Stimulated activated CD8-positive, alpha-beta memory T cell treated with anti-CD3 and anti-CD28 coated beads, Interleukin-4, amount 100 ng/mL, for 4 hours (primary cell): ENCODE results near the gene SRRM3.
"Not testable (repeated sequence)": the region's sequence is repeated elsewhere in the genome, so short reads cannot be mapped to it uniquely, and the experiment has no call there.

Experiments
- DNase-seq, 2 donors: peaks; one replicate each; pipeline ENCODE4 v3.0.0-alpha.2; 2020; ENCODE audit warnings: low read depth in 2 of 2, low spot score in 1 of 2

SRRM3 gene

GRCh38 chr7:76226878-76227423, 25.3 kb downstream of the SRRM3 start:
- not testable (repeated sequence) for DNase-seq

GRCh38 chr7:76230214-76230613, 28.5 kb downstream of the SRRM3 start:
- no peak for DNase-seq

GRCh38 chr7:76231071-76231470, 29.4 kb downstream of the SRRM3 start:
- no peak for DNase-seq

- DNase-seq = no peak
Measured at GRCh38 chr7:76231583-76231982, 29.9 kb downstream of the SRRM3 start.

- DNase-seq = no peak
Measured at GRCh38 chr7:76232698-76233097, 31.0 kb downstream of the SRRM3 start.

GRCh38 chr7:76233538-76234281, 32.0 kb downstream of the SRRM3 start:
- no peak for DNase-seq

- no peak for DNase-seq
Measured at GRCh38 chr7:76234282-76234584, 32.5 kb downstream of the SRRM3 start.

GRCh38 chr7:76234931-76235441, 33.3 kb downstream of the SRRM3 start:
- DNase-seq = peak; percentile 31 to 41

- no peak for DNase-seq
Measured at GRCh38 chr7:76236224-76236623, 34.5 kb downstream of the SRRM3 start.

GRCh38 chr7:76238326-76238725, 36.6 kb downstream of the SRRM3 start:
- DNase-seq = no peak

- no peak for DNase-seq
Measured at GRCh38 chr7:76241141-76241540, 39.4 kb downstream of the SRRM3 start.

GRCh38 chr7:76242517-76243063, 40.9 kb downstream of the SRRM3 start:
- not testable (repeated sequence) for DNase-seq

GRCh38 chr7:76244781-76245391, 43.2 kb downstream of the SRRM3 start:
- DNase-seq = no peak

GRCh38 chr7:76246804-76247389, 45.2 kb downstream of the SRRM3 start:
- DNase-seq = no peak

GRCh38 chr7:76247938-76248337, 46.2 kb downstream of the SRRM3 start:
- no peak for DNase-seq

GRCh38 chr7:76252021-76252420, 50.3 kb downstream of the SRRM3 start:
- no peak for DNase-seq

GRCh38 chr7:76254781-76255180, 53.1 kb downstream of the SRRM3 start:
- DNase-seq = no peak

- no peak for DNase-seq
Measured at GRCh38 chr7:76257973-76258372, 56.3 kb downstream of the SRRM3 start.

GRCh38 chr7:76259124-76260093, 57.7 kb downstream of the SRRM3 start:
- no peak for DNase-seq

- no peak for DNase-seq
Measured at GRCh38 chr7:76260171-76260703, 58.5 kb downstream of the SRRM3 start.
